ENCODE results near the gene ANXA2. TPM values are rescaled to one million over a fixed set of nuclear protein-coding genes. Genes with fewer than 3 reads are reported as not detected.
"Not testable (repeated sequence)": the region's sequence is repeated elsewhere in the genome, so short reads cannot be mapped to it uniquely, and the experiment has no call there.

ANXA2 gene
- total RNA-seq, 1 experiment from 2014 or later: 1,903 TPM

- POLR2A ChIA-PET: interaction anchor here (0.5 to 1.1 kb wide), 3 partner anchors 8 to 31 kb away, joined by 3 to 21 read pairs (median 4); no protein-coding TSS in a partner anchor
- H3K27me3 ChIP-seq (ENCODE audit: control insufficient read depth, insufficient read depth, low read length): no peaks in the 10 kb centered on the region
- intact Hi-C loops (cut with micrococcal nuclease; ENCODE audit: unreplicated experiment): no loop called here
- H3K9me3 ChIP-seq (ENCODE audit: control insufficient read depth, insufficient read depth, low read depth, low read length): no peaks in the 10 kb centered on the region
- H3K4me1 ChIP-seq (ENCODE audit: control insufficient read depth, insufficient read depth, low read length): peaks cover 22% of the 10 kb centered on the region
- ATAC-seq (peak; percentile 33; the same call in 1 of the 2 replicates), DNase-seq (ENCODE audit: low read depth, low spot score) (no peak)
- TF ChIP-seq REST (IDR thresholded peaks at IDR 0.05; ENCODE audit: insufficient read depth in 1 of 2, low read depth in 2 of 2, low read length in 1 of 2) (no peak), TCF7L2 (IDR thresholded peaks at IDR 0.05; ENCODE audit: low read depth, low read length) (no peak), POLR2AphosphoS5 (IDR thresholded peaks at IDR 0.05; ENCODE audit: low read depth, low read length) (no peak), SIN3A (IDR thresholded peaks at IDR 0.05; ENCODE audit: borderline replicate concordance, insufficient read depth, low read depth, low read length) (no peak), CTCF (IDR thresholded peaks at IDR 0.05) (no peak)
- CTCF ChIA-PET: no interaction called here
- in situ Hi-C loops (cut with HindIII; ENCODE audit: low pct_unique_long_range_greater_than_20kb, low sequenced_read_pairs): no loop called here
- BruUV-seq (replicated peaks): no TSS peak
- H3K4me3 ChIP-seq (ENCODE audit: low read depth in 2 of 2, low read length in 2 of 2): no peak overlapping the region
- no peaks in the 10 kb centered on the region for H3K36me3 ChIP-seq (ENCODE audit: control insufficient read depth, insufficient read depth, low read length)
- H3K27ac ChIP-seq (ENCODE audit: low read length): peak overlapping the region; percentile 12
These were observed 9.0 kb upstream of the ANXA2 start for GRCh38 chr15:60406513-60407414.

- BruUV-seq (replicated peaks): no TSS peak
- no peaks in the 10 kb centered on the region for H3K27me3 ChIP-seq (ENCODE audit: control insufficient read depth, insufficient read depth, low read length)
- H3K27ac ChIP-seq (ENCODE audit: low read length): no peak overlapping the region
- ATAC-seq: no peak
- DNase-seq (ENCODE audit: low read depth, low spot score): no peak
- no peak for TF ChIP-seq POLR2AphosphoS5 (IDR thresholded peaks at IDR 0.05; ENCODE audit: low read depth, low read length)
- no peak for TF ChIP-seq SIN3A (IDR thresholded peaks at IDR 0.05; ENCODE audit: borderline replicate concordance, insufficient read depth, low read depth, low read length)
- TF ChIP-seq REST (IDR thresholded peaks at IDR 0.05; ENCODE audit: insufficient read depth in 1 of 2, low read depth in 2 of 2, low read length in 1 of 2): no peak
- no peak for TF ChIP-seq CTCF (IDR thresholded peaks at IDR 0.05)
- no peak for TF ChIP-seq TCF7L2 (IDR thresholded peaks at IDR 0.05; ENCODE audit: low read depth, low read length)
- intact Hi-C loops (cut with micrococcal nuclease; ENCODE audit: unreplicated experiment): no loop called here
- H3K4me1 ChIP-seq (ENCODE audit: control insufficient read depth, insufficient read depth, low read length): peaks cover 28% of the 10 kb centered on the region
- in situ Hi-C loops (cut with HindIII; ENCODE audit: low pct_unique_long_range_greater_than_20kb, low sequenced_read_pairs): no loop called here
- no peaks in the 10 kb centered on the region for H3K36me3 ChIP-seq (ENCODE audit: control insufficient read depth, insufficient read depth, low read length)
- H3K9me3 ChIP-seq (ENCODE audit: control insufficient read depth, insufficient read depth, low read depth, low read length): no peaks in the 10 kb centered on the region
- ChIA-PET CTCF (no interaction called here), POLR2A (no interaction called here)
- H3K4me3 ChIP-seq (ENCODE audit: low read depth in 2 of 2, low read length in 2 of 2): no peak overlapping the region
These were observed 7.6 kb upstream of the ANXA2 start for GRCh38 chr15:60405399-60405798.

GRCh38 chr15:60404351-60404750 is 6.6 kb upstream of the ANXA2 start:
- ATAC-seq; intact Hi-C loops (cut with micrococcal nuclease; ENCODE audit: unreplicated experiment); H3K27me3 ChIP-seq (ENCODE audit: control insufficient read depth, insufficient read depth, low read length); CTCF ChIA-PET; H3K4me3 ChIP-seq (ENCODE audit: low read depth in 2 of 2, low read length in 2 of 2); POLR2A ChIA-PET; H3K36me3 ChIP-seq (ENCODE audit: control insufficient read depth, insufficient read depth, low read length); DNase-seq (ENCODE audit: low read depth, low spot score); BruUV-seq (replicated peaks); in situ Hi-C loops (cut with HindIII; ENCODE audit: low pct_unique_long_range_greater_than_20kb, low sequenced_read_pairs); H3K9me3 ChIP-seq (ENCODE audit: control insufficient read depth, insufficient read depth, low read depth, low read length): not testable (repeated sequence)
- peaks cover 39% of the 10 kb centered on the region for H3K4me1 ChIP-seq (ENCODE audit: control insufficient read depth, insufficient read depth, low read length)
- 0 out of 2 replicates have a peak overlapping the region, but pooled peaks have one; percentile 45 for H3K27ac ChIP-seq (ENCODE audit: low read length)

Data from Panc1 (cell line).